ENCODE measurements around the gene PATZ1. TPM values are rescaled to one million over a fixed set of nuclear protein-coding genes. Genes with fewer than 3 reads are reported as not detected.
"Not testable (repeated sequence)": the region's sequence is repeated elsewhere in the genome, so short reads cannot be mapped to it uniquely, and the experiment has no call there.

Gene PATZ1
- total and polyA plus RNA-seq, 2 of the 8 experiments (the other 6 are each of a cell fraction or from before 2014, with no cell fraction given), result 62.1 to 70.9 TPM

- WGBS, 2 experiments (ENCODE audit: extremely low coverage in 1 of 2, insufficient coverage in 1 of 2, insufficient read length in 1 of 2, insufficient replicate concordance in 2 of 2, low coverage in 1 of 2, low lambda C conversion rate in 2 of 2, missing lambda C conversion rate in 1 of 2), result 91% methylated on average over 6 of the region's 6 CpGs; no CpG with 5 or more reads in 1 of the 2 experiments
- H3K9me3 ChIP-seq (ENCODE audit: insufficient read depth in 2 of 2, low read depth in 1 of 2, low read length in 1 of 2), result not testable (repeated sequence)
These were observed 32.5 kb upstream of the PATZ1 start for GRCh38 chr22:31378651-31379050.

More at GRCh38 chr22:31378651-31379050, 32.5 kb upstream of the PATZ1 start:
- H3K56ac ChIP-seq (replicated peaks; ENCODE audit: insufficient read length, low read depth, low read length); H3K27me3 ChIP-seq (replicated peaks in 1 of 4; ENCODE audit: control insufficient read depth in 3 of 4, extremely low read depth in 1 of 4, insufficient read depth in 3 of 4, low read length in 3 of 4); H3K4me3 ChIP-seq (ENCODE audit: extremely low read depth in 1 of 4, insufficient read depth in 2 of 4, low read depth in 3 of 4, low read length in 4 of 4); H2AK5ac ChIP-seq (ENCODE audit: low read depth, low read length); H2BK15ac ChIP-seq (ENCODE audit: low read length); H2BK120ac ChIP-seq (replicated peaks; ENCODE audit: low read depth, low read length); H3K14ac ChIP-seq (ENCODE audit: insufficient read length); H2BK12ac ChIP-seq (ENCODE audit: low read depth, low read length); H2BK5ac ChIP-seq (ENCODE audit: low read depth, low read length); H3K18ac ChIP-seq (ENCODE audit: extremely low read depth, low read length); H3K27ac ChIP-seq (ENCODE audit: low read depth, low read length); H4K8ac ChIP-seq (ENCODE audit: extremely low read depth, insufficient read depth, low read length); H4K20me1 ChIP-seq (replicated peaks in 1 of 2; ENCODE audit: control insufficient read depth in 1 of 2, insufficient read depth in 2 of 2, low read length in 2 of 2); H3K4me2 ChIP-seq (ENCODE audit: insufficient read depth in 1 of 2, low read depth in 2 of 2, low read length in 2 of 2); H4K91ac ChIP-seq (replicated peaks; ENCODE audit: insufficient read length, low read length); H3K4ac ChIP-seq (replicated peaks; ENCODE audit: insufficient read length, low read depth, low read length); DNase-seq (ENCODE audit: low read depth in 1 of 2, low spot score in 2 of 2); H2AFZ ChIP-seq (ENCODE audit: low read length); CTCF ChIA-PET (ENCODE audit: partially characterized antibody); H3K23ac ChIP-seq (ENCODE audit: insufficient read length); H4K5ac ChIP-seq (ENCODE audit: insufficient read length, low read depth, low read length); H2BK20ac ChIP-seq (ENCODE audit: low read length); H3K36me3 ChIP-seq (ENCODE audit: control insufficient read depth in 2 of 4, insufficient read depth in 4 of 4, low read length in 3 of 4); H3K4me1 ChIP-seq (replicated peaks in 1 of 4; ENCODE audit: control insufficient read depth in 3 of 4, insufficient read depth in 4 of 4, low read length in 3 of 4); H3K23me2 ChIP-seq (ENCODE audit: low read depth, low read length); H3K9ac ChIP-seq (replicated peaks in 1 of 4; ENCODE audit: extremely low read depth in 1 of 4, low read depth in 3 of 4, low read length in 3 of 4); H3K79me1 ChIP-seq (ENCODE audit: low read depth, low read length); FAIRE-seq; H3K79me2 ChIP-seq (ENCODE audit: control insufficient read depth in 1 of 2, insufficient read depth in 2 of 2, low read length in 2 of 2): not testable (repeated sequence)
- POLR2A ChIA-PET (ENCODE audit: partially characterized antibody), result interaction anchor here (0.7 to 1.2 kb wide), 2 partner anchors 21 to 405 kb away, joined by 3 read pairs; partner anchors contain the start of gene DRG1
